CD4-positive, alpha-beta T cell (primary cell): ENCODE data around the gene LSG1. TPM values are rescaled to one million over a fixed set of nuclear protein-coding genes. Genes with fewer than 3 reads are reported as not detected.

Experiments used
- ATAC-seq: fragments of 200-7000 bp; cut with Tn5 transposase; one replicate; pipeline ENCODE4 v1.10.0; 2022; ENCODE audit warnings: mild to moderate bottlenecking; ENCODE audit not compliant: poor library complexity
- CTCF ChIA-PET: fragments of 350-600 bp; sonication (Branson Sonifier 250); formaldehyde crosslinking; loops from one replicate; lab custom pipeline; 2021; ENCODE audit warnings: antibody characterized with exemption, inconsistent platforms; lab: Charles Lee
- POLR2A ChIA-PET: fragments of 350-600 bp; sonication (Branson Sonifier 250); formaldehyde crosslinking; loops from one replicate; lab custom pipeline; 2021; ENCODE audit warnings: antibody characterized with exemption, inconsistent platforms; lab: Charles Lee
- DNase-seq, 14 experiments: peaks; one replicate each; pipeline ENCODE4 v3.0.0-alpha.2; 2013 to 2020; ENCODE audit warnings: mixed read lengths in 2 of 14
- H3K27ac ChIP-seq, 2 donors: one replicate each; pipeline versions ENCODE4 v1.5.1 to v1.7.0; 2013; ENCODE audit warnings: low read length in 2 of 2, low read depth in 1 of 2, mild to moderate bottlenecking in 1 of 2
- H3K27me3 ChIP-seq, 2 experiments: 1 replicate in 1 of 2; 2 replicates in 1 of 2; pipeline versions ENCODE4 v1.6.1 to v1.7.0; 2013; ENCODE audit warnings: low read length in 2 of 2, control low read depth in 1 of 2, mild to moderate bottlenecking in 1 of 2, moderate library complexity in 1 of 2; ENCODE audit not compliant: insufficient read depth in 2 of 2, control insufficient read depth in 1 of 2
- H3K36me3 ChIP-seq: one replicate; pipeline ENCODE4 v1.6.1; 2013; ENCODE audit warnings: low read length, control low read depth; ENCODE audit not compliant: insufficient read depth
- H3K4me1 ChIP-seq: one replicate; pipeline ENCODE4 v1.6.1; 2013; ENCODE audit warnings: low read length, control low read depth; ENCODE audit not compliant: insufficient read depth
- H3K4me3 ChIP-seq: one replicate; pipeline ENCODE4 v1.5.1; 2013; ENCODE audit warnings: mild to moderate bottlenecking, low read length, moderate library complexity
- H3K9me3 ChIP-seq, 2 experiments: 1 replicate in 1 of 2; 2 replicates in 1 of 2; pipeline versions ENCODE4 v1.6.1 to v1.7.0; 2013; ENCODE audit warnings: low read length in 2 of 2, mild to moderate bottlenecking in 2 of 2, control low read depth in 1 of 2, moderate library complexity in 1 of 2; ENCODE audit not compliant: control insufficient read depth in 1 of 2, insufficient read depth in 1 of 2
- H3K27ac Mint-ChIP-seq: one replicate; pipeline ENCODE4 v1.8.0; 2020; ENCODE audit warnings: mixed read lengths
- H3K27me3 Mint-ChIP-seq: one replicate; pipeline ENCODE4 v1.8.0; 2021; ENCODE audit warnings: mixed read lengths
- H3K36me3 Mint-ChIP-seq: one replicate; pipeline ENCODE4 v1.8.0; 2021; ENCODE audit warnings: low read depth, mixed read lengths
- H3K4me1 Mint-ChIP-seq: one replicate; pipeline ENCODE4 v1.8.0; 2021; ENCODE audit warnings: low read depth, mixed read lengths
- H3K4me3 Mint-ChIP-seq: one replicate; pipeline ENCODE4 v1.8.0; 2020; ENCODE audit warnings: mild to moderate bottlenecking, mixed read lengths
- H3K9me3 Mint-ChIP-seq: one replicate; pipeline ENCODE4 v1.8.0; 2020; ENCODE audit warnings: mixed read lengths
- intact Hi-C, 2 experiments: fragments of 100-400 bp; cut with DNase I in 1 of 2; cut with micrococcal nuclease in 1 of 2; formaldehyde crosslinking; loops; one replicate each; pipeline versions ENCODE4 v1.15.1 to v1.9.0; 2023 to 2025; cut with DNase I, micrococcal nuclease
- total RNA-seq, 174 experiments: library from RNA in 2 of 174; stranded (reverse) in 2 of 174; gene quantifications; one replicate each; pipeline ENCODE4 v1.2.3 and lab custom pipeline; 2021 to 2026
- TF ChIP-seq, protein P1 (sequence below): fragments of 200-600 bp; IDR thresholded peaks from one replicate; pipeline ENCODE4 v1.8.0; 2022; ENCODE audit warnings: antibody characterized with exemption, mild to moderate bottlenecking

The LSG1 gene
- total RNA-seq, 2 experiments from 2014 or later = 37.9 to 44.6 TPM

DNA sequence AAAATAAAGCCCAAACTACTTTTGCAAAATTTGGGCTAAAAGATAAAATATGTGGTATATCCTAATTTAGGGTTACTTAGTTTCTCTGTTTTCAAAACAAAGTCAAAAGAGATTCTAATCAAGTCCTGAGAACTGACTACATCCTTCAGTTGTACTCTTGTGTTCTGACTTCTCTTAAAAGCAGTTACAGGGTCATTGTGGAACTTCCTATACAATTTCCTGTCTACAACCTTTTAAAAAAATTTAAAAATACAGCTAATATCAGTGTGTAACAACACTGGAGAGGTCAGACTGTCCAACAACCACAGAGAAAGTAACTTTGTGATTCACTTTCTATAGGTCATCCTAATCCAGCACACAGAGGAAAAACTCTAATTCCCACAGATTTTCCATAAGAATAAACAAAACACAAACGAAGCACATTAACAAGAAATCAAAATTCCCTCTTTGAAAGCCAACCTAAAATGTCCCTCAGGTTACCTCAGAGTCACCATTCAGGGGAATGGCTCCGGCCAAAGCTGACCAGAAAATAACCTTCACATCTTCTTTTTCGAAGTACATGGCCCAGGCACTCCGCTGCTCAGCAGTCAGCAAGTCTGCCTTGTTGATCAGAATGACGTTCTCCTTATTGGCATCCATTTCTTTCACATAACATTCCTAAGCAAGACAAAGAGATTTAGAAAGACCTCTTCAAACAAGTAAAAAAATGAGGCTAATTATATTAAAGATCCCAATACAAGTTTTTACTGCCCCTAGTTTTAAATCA, 13.3 kb downstream of the LSG1 start:
- H3K27ac ChIP-seq = no peak overlapping the region
- Mint-ChIP-seq H3K4me3 (no peak overlapping the region), H3K36me3 (peaks cover 86% of the 10 kb centered on the region), H3K27me3 (no peaks in the 10 kb centered on the region), H3K27ac (no peak overlapping the region), H3K4me1 (peaks cover 32% of the 10 kb centered on the region), H3K9me3 (no peaks in the 10 kb centered on the region)
- no peak overlapping the region for H3K4me3 ChIP-seq
- POLR2A ChIA-PET = interaction anchor here (1.4 kb wide), 1 partner anchor 14 kb away, joined by 3 read pairs; the partner anchor contains the start of gene LSG1
- H3K27me3 ChIP-seq = no peaks in the 10 kb centered on the region
- no peaks in the 10 kb centered on the region for H3K9me3 ChIP-seq
- intact Hi-C loops = no loop called here
- ATAC-seq (no peak), DNase-seq (no peak)
- H3K36me3 ChIP-seq = peaks cover 71% of the 10 kb centered on the region
- TF ChIP-seq, protein P1, sequence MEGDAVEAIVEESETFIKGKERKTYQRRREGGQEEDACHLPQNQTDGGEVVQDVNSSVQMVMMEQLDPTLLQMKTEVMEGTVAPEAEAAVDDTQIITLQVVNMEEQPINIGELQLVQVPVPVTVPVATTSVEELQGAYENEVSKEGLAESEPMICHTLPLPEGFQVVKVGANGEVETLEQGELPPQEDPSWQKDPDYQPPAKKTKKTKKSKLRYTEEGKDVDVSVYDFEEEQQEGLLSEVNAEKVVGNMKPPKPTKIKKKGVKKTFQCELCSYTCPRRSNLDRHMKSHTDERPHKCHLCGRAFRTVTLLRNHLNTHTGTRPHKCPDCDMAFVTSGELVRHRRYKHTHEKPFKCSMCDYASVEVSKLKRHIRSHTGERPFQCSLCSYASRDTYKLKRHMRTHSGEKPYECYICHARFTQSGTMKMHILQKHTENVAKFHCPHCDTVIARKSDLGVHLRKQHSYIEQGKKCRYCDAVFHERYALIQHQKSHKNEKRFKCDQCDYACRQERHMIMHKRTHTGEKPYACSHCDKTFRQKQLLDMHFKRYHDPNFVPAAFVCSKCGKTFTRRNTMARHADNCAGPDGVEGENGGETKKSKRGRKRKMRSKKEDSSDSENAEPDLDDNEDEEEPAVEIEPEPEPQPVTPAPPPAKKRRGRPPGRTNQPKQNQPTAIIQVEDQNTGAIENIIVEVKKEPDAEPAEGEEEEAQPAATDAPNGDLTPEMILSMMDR = no peak
- CTCF ChIA-PET = no interaction called here
- H3K4me1 ChIP-seq = peaks cover 8% of the 10 kb centered on the region

DNA sequence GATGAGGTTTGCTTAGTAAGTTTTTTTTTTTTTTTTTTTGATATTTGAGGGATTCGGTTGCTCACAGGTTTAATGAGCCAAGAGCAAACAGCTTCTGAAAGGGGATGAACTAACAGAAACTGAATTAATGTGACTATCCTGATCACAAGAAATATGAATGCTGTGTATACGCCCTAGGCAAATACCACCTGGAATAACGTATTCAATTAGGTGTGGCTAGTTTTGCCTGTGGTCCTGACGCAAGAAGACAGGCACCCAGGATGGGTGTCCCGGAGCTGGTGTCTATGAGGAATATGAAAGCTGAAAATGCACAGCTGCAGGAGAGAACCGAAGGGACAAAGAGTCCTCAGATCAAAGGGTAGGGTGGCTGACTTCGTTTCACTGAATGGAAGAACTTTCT, 14.6 kb downstream of the LSG1 start:
- H3K9me3 Mint-ChIP-seq = no peaks in the 10 kb centered on the region
- POLR2A ChIA-PET = no interaction called here
- CTCF ChIA-PET = no interaction called here
- Histone ChIP-seq H3K4me1 (peaks cover 8% of the 10 kb centered on the region), H3K36me3 (peaks cover 76% of the 10 kb centered on the region), H3K27me3 (no peaks in the 10 kb centered on the region), H3K4me3 (no peak overlapping the region), H3K27ac (no peak overlapping the region), H3K9me3 (no peaks in the 10 kb centered on the region)
- no peak overlapping the region for H3K4me3 Mint-ChIP-seq
- no peak overlapping the region for H3K27ac Mint-ChIP-seq
- peaks cover 32% of the 10 kb centered on the region for H3K4me1 Mint-ChIP-seq
- TF ChIP-seq, protein P1 = no peak
- ATAC-seq (no peak), DNase-seq (no peak)
- no peaks in the 10 kb centered on the region for H3K27me3 Mint-ChIP-seq
- intact Hi-C loops = no loop called here
- peaks cover 93% of the 10 kb centered on the region for H3K36me3 Mint-ChIP-seq

DNA sequence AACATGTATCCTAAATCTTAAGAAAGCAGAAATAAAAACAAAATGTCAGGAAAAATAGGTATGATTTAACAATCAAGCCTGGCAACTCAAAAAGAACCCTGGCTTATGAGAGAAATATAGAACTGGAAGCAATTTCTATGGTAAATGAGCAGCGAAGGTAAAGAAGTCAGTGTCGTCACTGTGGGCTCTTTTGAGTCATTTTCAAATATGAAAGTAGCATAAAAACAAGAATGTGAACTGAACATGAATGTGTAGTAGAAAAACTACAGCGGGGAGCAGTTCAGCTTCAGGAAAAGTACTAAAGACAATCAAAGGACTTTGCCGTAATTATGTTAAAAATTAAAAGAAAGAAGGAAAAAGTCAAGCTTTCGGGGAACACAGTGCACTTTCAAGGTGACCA, 17.5 kb downstream of the LSG1 start:
- peaks cover 73% of the 10 kb centered on the region for H3K36me3 ChIP-seq
- DNase-seq (no peak), ATAC-seq (no peak)
- peaks cover 10% of the 10 kb centered on the region for H3K4me1 Mint-ChIP-seq
- intact Hi-C loops = no loop called here
- POLR2A ChIA-PET = no interaction called here
- no peak overlapping the region for H3K4me3 ChIP-seq
- no peaks in the 10 kb centered on the region for H3K4me1 ChIP-seq
- H3K4me3 Mint-ChIP-seq = no peak overlapping the region
- H3K27me3 ChIP-seq = no peaks in the 10 kb centered on the region
- H3K27ac ChIP-seq = no peak overlapping the region
- CTCF ChIA-PET = no interaction called here
- H3K9me3 Mint-ChIP-seq = no peaks in the 10 kb centered on the region
- no peaks in the 10 kb centered on the region for H3K9me3 ChIP-seq
- peaks cover 93% of the 10 kb centered on the region for H3K36me3 Mint-ChIP-seq
- no peaks in the 10 kb centered on the region for H3K27me3 Mint-ChIP-seq
- H3K27ac Mint-ChIP-seq = no peak overlapping the region
- TF ChIP-seq, protein P1 = no peak
